ENCODE data around the gene IQCE. TPM values are rescaled to one million over a fixed set of nuclear protein-coding genes. Genes with fewer than 3 reads are reported as not detected.

The IQCE gene
- total and polyA plus RNA-seq, 2 experiments from 2014 or later, result 11.8 to 13.3 TPM

DNA sequence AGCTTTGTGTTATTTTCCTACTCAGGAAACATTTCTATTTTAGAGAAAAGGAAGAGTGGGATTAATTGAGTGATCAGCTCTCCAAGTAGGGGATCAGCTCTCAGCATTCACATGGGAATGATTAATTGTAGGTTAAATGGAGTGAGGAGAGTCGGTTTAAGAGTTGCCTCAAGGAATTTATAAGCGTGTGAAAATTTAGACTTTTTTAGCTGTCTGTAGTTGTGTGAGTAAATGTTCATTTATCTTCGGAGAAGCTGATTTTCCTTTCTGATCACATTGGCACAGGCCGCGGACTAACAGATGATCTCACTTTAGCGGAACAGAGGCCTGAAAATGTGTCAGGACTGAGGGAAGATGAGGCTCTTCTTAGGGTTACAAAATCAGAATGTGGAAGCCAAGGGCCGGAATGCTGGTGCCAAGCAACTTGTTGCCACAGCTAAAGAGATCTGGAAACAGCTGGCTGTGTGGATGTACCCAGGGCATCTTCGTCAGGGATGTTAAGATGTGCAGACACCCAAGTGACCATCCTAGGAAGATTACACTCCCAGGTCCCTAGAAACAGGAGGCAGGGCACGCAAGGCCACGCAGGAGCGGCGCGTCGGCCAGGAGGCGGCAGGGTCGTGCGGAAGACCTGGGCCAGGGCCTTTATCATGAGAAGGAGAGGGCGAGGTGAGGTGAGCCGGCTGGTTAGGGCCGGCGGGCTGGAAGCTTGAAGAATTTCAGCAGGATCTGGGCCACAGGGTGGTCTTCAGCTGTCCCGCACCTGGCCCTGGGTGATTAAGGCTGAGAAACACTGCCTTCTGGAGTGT is 37.9 kb downstream of the IQCE start:
- Histone ChIP-seq H3K9me3 (ENCODE audit: low read depth) (no peaks in the 10 kb centered on the region), H3K4me2 (no peak overlapping the region), H3K36me3 (replicated peaks; ENCODE audit: insufficient read depth, low read depth) (no peaks in the 10 kb centered on the region), H3K4me3 (no peak overlapping the region), H3K79me2 (no peaks in the 10 kb centered on the region), H3K27ac (no peak overlapping the region), H4K20me1 (ENCODE audit: insufficient read depth, poor library complexity, severe bottlenecking) (no peaks in the 10 kb centered on the region), H3K27me3 (no peaks in the 10 kb centered on the region), H3K9me2 (replicated peaks; ENCODE audit: insufficient read depth) (no peaks in the 10 kb centered on the region), H2AFZ (no peak overlapping the region), H3K4me1 (ENCODE audit: insufficient read depth) (no peaks in the 10 kb centered on the region)
- DNase-seq (ENCODE audit: low spot score), result no peak
- 95% methylated on average over 22 of the region's 22 CpGs for WGBS (ENCODE audit: low lambda C conversion rate, missing lambda C conversion rate)
- TF ChIP-seq EZH2phosphoT487 (IDR thresholded peaks at IDR 0.05; ENCODE audit: low read depth, severe bottlenecking, unreplicated experiment) (no peak), EZH2 (IDR thresholded peaks at IDR 0.05; ENCODE audit: borderline replicate concordance) (no peak)
- TF ChIP-seq, protein P1, sequence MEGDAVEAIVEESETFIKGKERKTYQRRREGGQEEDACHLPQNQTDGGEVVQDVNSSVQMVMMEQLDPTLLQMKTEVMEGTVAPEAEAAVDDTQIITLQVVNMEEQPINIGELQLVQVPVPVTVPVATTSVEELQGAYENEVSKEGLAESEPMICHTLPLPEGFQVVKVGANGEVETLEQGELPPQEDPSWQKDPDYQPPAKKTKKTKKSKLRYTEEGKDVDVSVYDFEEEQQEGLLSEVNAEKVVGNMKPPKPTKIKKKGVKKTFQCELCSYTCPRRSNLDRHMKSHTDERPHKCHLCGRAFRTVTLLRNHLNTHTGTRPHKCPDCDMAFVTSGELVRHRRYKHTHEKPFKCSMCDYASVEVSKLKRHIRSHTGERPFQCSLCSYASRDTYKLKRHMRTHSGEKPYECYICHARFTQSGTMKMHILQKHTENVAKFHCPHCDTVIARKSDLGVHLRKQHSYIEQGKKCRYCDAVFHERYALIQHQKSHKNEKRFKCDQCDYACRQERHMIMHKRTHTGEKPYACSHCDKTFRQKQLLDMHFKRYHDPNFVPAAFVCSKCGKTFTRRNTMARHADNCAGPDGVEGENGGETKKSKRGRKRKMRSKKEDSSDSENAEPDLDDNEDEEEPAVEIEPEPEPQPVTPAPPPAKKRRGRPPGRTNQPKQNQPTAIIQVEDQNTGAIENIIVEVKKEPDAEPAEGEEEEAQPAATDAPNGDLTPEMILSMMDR (IDR thresholded peaks at IDR 0.05; ENCODE audit: poor library complexity), result no peak

DNA sequence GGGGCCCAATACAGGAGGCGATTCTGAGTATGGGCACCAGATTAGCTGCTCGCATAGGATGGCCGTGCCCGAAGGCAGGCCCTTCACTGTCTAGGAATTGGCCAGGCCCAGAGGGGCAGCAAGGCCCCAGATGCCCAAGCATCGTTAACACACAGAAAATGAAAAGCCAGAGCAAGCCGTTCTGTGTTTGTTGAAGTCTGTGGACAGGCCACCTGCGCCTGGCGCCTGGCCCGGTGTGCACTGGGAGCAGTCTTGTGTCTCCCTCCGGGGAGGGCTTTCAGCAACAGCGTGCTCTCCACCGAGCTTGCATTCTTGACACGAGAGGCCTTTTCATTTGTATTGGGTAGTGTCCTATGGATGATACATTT is 38.5 kb downstream of the IQCE start:
- DNase-seq (ENCODE audit: low spot score), result no peak
- Histone ChIP-seq H4K20me1 (ENCODE audit: insufficient read depth, poor library complexity, severe bottlenecking) (no peaks in the 10 kb centered on the region), H3K4me2 (no peak overlapping the region), H3K27me3 (no peaks in the 10 kb centered on the region), H3K9me2 (replicated peaks; ENCODE audit: insufficient read depth) (no peaks in the 10 kb centered on the region), H2AFZ (no peak overlapping the region), H3K79me2 (no peaks in the 10 kb centered on the region), H3K27ac (no peak overlapping the region), H3K4me1 (ENCODE audit: insufficient read depth) (no peaks in the 10 kb centered on the region), H3K9me3 (ENCODE audit: low read depth) (no peaks in the 10 kb centered on the region), H3K36me3 (replicated peaks; ENCODE audit: insufficient read depth, low read depth) (no peaks in the 10 kb centered on the region), H3K4me3 (no peak overlapping the region)
- TF ChIP-seq EZH2phosphoT487 (IDR thresholded peaks at IDR 0.05; ENCODE audit: low read depth, severe bottlenecking, unreplicated experiment), result no peak
- WGBS (ENCODE audit: low lambda C conversion rate, missing lambda C conversion rate), result 94% methylated on average over 13 of the region's 13 CpGs

DNA sequence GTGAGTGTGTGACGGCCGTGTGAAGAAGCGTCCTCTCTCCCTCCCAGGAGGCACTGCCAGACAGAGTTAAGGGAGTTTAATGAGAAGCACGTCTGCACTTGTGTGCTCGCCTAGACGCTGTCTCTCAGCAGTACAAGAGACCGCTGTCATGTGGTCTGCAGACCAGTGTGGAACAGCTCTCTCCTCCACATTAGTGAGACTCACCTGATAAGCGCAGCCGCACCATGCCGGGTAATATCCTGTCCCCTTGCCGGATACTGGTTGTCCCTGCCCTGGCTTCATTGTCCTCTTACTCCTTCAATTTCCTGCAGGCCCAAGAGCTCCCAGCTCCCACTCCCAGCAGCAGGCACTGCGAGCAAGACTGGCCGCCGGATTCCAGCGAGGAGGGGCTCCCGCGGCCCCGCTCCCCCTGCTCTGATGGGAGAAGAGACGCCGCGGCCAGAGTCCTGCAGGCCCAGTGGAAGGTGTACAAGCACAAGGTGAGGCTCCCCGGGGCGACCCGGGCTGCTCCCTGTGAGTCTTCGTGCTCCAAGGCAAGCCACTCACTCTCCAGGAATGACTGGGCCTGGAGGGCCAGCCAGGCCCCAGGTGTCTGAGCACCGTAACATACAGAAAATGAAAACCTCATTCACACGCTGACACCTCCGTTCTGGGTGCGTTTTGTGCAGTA is 39.5 kb downstream of the IQCE start:
- H3K36me3 ChIP-seq (replicated peaks; ENCODE audit: insufficient read depth, low read depth), result no peaks in the 10 kb centered on the region
- no peak overlapping the region for H3K4me3 ChIP-seq
- H3K4me1 ChIP-seq (ENCODE audit: insufficient read depth), result no peaks in the 10 kb centered on the region
- no peaks in the 10 kb centered on the region for H4K20me1 ChIP-seq (ENCODE audit: insufficient read depth, poor library complexity, severe bottlenecking)
- H3K79me2 ChIP-seq, result no peaks in the 10 kb centered on the region
- no peak overlapping the region for H2AFZ ChIP-seq
- no peaks in the 10 kb centered on the region for H3K9me3 ChIP-seq (ENCODE audit: low read depth)
- H3K27ac ChIP-seq, result no peak overlapping the region
- DNase-seq (ENCODE audit: low spot score), result no peak
- TF ChIP-seq EZH2phosphoT487 (IDR thresholded peaks at IDR 0.05; ENCODE audit: low read depth, severe bottlenecking, unreplicated experiment) (no peak), EZH2 (IDR thresholded peaks at IDR 0.05; ENCODE audit: borderline replicate concordance) (no peak)
- TF ChIP-seq, protein P1 (IDR thresholded peaks at IDR 0.05; ENCODE audit: poor library complexity), result no peak
- no peaks in the 10 kb centered on the region for H3K27me3 ChIP-seq
- WGBS (ENCODE audit: low lambda C conversion rate, missing lambda C conversion rate), result 92% methylated on average over 29 of the region's 29 CpGs
- no peak overlapping the region for H3K4me2 ChIP-seq
- no peaks in the 10 kb centered on the region for H3K9me2 ChIP-seq (replicated peaks; ENCODE audit: insufficient read depth)

DNA sequence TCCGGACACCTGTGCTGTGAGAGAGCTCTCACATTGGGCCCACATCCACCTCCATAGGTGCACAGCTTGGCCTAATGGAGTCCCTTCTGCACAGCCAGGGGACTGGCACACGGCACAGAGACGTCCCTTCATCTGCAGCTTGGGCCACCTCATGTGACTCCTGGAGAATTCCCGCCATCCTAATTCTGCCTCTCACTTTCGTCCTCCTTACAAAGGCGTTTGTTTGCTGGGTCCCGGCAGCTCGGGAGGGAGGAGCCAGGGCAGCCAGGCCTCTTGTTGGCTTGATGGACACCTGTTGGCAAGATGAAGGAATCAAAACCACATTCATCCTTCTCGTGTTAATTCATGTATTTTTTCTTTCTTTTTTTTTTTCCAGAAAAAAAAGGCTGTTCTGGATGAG is 42.3 kb downstream of the IQCE start:
- H2AFZ ChIP-seq, result no peak overlapping the region
- 83% methylated on average over 9 of the region's 9 CpGs for WGBS (ENCODE audit: low lambda C conversion rate, missing lambda C conversion rate)
- no peaks in the 10 kb centered on the region for H3K79me2 ChIP-seq
- H3K4me3 ChIP-seq, result no peak overlapping the region
- H3K4me2 ChIP-seq, result no peak overlapping the region
- H3K9me2 ChIP-seq (replicated peaks; ENCODE audit: insufficient read depth), result no peaks in the 10 kb centered on the region
- no peak overlapping the region for H3K27ac ChIP-seq
- no peaks in the 10 kb centered on the region for H3K4me1 ChIP-seq (ENCODE audit: insufficient read depth)
- H3K9me3 ChIP-seq (ENCODE audit: low read depth), result no peaks in the 10 kb centered on the region
- no peaks in the 10 kb centered on the region for H3K27me3 ChIP-seq
- no peaks in the 10 kb centered on the region for H4K20me1 ChIP-seq (ENCODE audit: insufficient read depth, poor library complexity, severe bottlenecking)
- TF ChIP-seq EZH2 (IDR thresholded peaks at IDR 0.05; ENCODE audit: borderline replicate concordance) (no peak), EZH2phosphoT487 (IDR thresholded peaks at IDR 0.05; ENCODE audit: low read depth, severe bottlenecking, unreplicated experiment) (no peak)
- TF ChIP-seq, protein P1 (IDR thresholded peaks at IDR 0.05; ENCODE audit: poor library complexity), result no peak
- no peaks in the 10 kb centered on the region for H3K36me3 ChIP-seq (replicated peaks; ENCODE audit: insufficient read depth, low read depth)
- no peak for DNase-seq (ENCODE audit: low spot score)
